SK-N-MC (cell line): Measurements from ENCODE around the gene GALNT15.

Experiments used
- EZH2 ChIP-seq: fragments of 200-600 bp; sonication (generic); IDR thresholded peaks from one replicate; pipeline ENCODE4 v1.6.1; 2017; ENCODE audit warnings: antibody characterized with exemption
- POLR2AphosphoS5 ChIP-seq: IDR thresholded peaks from 2 replicates; pipeline ENCODE4 v1.6.1; 2012; ENCODE audit warnings: mild to moderate bottlenecking, low read depth, low read length, borderline replicate concordance

DNA sequence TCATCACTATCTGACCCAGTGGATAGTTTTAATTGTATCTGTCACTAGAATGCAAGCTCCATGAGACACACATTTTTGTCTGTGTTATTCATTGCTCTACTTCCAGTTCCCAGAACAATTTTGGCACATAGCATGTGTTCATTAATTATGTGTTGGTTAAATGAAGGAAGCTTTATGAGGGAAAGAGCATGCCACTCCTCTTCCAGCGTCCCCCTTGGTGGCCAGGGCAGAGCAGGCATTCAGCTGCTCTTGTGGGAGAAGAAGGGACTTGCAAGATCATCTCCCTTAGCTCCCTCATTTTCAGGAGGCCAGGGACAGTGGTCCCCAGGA lies 489 bp upstream of the GALNT15 start:
- TF ChIP-seq POLR2AphosphoS5 (no peak), EZH2 (no peak)
